HG03159 (cell line): ENCODE measurements around the gene SENP6.
"Not testable (repeated sequence)": the region's sequence is repeated elsewhere in the genome, so short reads cannot be mapped to it uniquely, and the experiment has no call there.

ENCODE experiments used
- ATAC-seq: cut with Tn5 transposase; IDR thresholded peaks from one replicate; pipeline ENCODE4 v1.9.1; 2021; ENCODE audit warnings: mild to moderate bottlenecking, moderate library complexity; ENCODE audit not compliant: unreplicated experiment

SENP6 gene, protein sequence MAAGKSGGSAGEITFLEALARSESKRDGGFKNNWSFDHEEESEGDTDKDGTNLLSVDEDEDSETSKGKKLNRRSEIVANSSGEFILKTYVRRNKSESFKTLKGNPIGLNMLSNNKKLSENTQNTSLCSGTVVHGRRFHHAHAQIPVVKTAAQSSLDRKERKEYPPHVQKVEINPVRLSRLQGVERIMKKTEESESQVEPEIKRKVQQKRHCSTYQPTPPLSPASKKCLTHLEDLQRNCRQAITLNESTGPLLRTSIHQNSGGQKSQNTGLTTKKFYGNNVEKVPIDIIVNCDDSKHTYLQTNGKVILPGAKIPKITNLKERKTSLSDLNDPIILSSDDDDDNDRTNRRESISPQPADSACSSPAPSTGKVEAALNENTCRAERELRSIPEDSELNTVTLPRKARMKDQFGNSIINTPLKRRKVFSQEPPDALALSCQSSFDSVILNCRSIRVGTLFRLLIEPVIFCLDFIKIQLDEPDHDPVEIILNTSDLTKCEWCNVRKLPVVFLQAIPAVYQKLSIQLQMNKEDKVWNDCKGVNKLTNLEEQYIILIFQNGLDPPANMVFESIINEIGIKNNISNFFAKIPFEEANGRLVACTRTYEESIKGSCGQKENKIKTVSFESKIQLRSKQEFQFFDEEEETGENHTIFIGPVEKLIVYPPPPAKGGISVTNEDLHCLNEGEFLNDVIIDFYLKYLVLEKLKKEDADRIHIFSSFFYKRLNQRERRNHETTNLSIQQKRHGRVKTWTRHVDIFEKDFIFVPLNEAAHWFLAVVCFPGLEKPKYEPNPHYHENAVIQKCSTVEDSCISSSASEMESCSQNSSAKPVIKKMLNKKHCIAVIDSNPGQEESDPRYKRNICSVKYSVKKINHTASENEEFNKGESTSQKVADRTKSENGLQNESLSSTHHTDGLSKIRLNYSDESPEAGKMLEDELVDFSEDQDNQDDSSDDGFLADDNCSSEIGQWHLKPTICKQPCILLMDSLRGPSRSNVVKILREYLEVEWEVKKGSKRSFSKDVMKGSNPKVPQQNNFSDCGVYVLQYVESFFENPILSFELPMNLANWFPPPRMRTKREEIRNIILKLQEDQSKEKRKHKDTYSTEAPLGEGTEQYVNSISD

DNA sequence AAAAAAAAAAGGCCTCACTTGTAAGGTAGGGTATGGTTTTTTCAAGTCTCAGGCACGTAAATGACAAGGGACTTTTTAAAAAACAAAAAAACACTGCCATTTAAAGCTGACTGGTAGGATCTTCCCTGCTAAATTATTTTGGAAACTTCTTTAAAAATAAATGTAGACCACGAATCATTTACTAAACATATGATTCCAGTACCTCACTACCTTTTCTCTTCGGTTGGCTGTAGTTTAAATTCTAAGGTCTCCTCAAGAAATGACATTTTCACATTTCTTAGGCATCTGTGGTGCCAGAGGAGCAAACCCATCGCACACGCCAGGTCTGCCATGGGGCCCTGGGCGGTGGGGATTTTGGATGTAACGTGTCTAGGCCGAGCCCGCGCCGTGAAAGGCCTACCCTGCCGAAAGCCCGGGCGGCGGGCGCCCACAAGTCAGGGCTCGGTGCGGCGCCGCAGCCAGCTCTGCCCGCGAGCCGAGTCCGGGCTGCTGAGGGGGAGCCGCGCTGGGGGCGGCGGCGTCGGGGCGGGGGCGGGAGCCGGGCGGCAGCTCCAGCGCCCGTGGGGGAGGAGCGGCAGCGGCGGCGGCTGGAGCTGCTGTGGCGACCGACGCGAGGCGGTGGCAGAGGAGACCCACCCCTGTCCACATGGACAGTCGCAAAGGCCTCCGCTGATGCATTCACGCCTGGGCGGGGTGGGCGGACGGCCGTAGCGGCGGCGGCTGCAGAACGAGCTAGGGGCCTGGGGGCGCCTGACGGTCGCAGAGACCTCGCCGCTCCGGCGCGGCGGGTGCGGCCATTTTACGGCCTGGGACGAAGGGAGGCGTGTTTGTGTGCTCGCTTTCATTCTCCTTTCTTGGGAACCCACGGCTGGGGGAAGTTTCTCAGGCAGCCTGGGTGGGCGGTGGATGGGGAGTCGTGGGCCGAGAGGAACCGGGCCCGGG lies at the start of gene SENP6:
SENP6 (plus strand) TSS at position 577 of the 942 bp plus-strand sequence. CDS start 645 bp downstream, outside the sequence.
- peak; percentile 65 for ATAC-seq

DNA sequence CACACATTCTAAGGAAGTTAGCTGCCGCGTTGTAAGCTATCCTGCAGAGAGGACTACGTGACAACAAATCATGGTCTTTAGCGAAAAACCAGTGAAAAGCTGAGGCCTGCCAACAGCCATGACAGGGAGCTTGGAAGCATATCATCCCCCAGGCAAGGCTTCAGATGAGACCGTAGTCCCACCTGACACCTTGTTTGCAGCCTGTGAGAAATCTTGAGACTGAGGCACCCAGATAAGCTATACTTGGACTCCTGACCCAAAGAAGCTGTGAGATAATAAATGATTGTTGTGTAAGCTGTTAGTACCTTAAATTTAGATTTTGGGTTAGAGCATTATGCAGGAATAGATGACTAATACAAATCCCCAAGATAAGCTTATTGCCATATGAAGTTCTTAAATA lies 45.4 kb upstream of the SENP6 start:
- ATAC-seq, result no peak

DNA sequence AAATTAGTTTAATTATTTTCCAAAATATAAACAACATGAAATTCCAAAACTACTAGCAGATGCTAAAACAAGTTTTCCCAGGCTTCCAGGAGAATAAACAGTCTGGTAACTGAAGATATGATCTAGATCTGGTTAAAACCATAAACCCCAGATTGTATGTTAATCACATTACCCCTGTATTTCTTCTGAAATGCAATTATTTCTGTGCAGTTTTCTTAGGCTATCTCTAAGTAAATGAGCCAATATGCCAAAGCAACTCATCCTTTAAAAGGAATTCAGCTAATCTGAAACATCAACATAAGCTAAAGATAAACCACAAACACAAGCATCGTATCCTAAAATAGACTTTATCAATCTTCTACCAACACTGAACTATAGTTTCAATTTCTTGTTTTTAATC lies 44.6 kb upstream of the SENP6 start:
- no peak for ATAC-seq

DNA sequence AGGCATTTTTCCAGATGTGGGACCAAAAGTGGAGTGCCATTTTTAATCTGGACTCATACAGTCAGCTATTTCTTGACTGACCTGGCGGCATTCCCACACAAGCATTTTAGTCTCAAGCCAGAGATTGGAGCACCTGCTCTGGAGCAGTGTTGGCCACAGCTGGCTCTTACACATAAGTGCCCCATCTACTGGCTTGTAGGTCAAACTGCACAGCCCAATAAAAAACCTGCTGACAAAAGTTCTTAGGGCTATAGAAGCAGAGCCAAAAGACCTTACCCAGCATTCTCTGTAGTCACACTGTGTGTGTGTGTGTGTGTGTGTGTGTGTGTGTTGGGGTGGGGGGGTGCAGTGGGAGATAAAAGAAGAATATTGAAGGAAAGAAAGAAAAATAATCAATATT lies 38.6 kb upstream of the SENP6 start:
- peak; percentile 87 for ATAC-seq

DNA sequence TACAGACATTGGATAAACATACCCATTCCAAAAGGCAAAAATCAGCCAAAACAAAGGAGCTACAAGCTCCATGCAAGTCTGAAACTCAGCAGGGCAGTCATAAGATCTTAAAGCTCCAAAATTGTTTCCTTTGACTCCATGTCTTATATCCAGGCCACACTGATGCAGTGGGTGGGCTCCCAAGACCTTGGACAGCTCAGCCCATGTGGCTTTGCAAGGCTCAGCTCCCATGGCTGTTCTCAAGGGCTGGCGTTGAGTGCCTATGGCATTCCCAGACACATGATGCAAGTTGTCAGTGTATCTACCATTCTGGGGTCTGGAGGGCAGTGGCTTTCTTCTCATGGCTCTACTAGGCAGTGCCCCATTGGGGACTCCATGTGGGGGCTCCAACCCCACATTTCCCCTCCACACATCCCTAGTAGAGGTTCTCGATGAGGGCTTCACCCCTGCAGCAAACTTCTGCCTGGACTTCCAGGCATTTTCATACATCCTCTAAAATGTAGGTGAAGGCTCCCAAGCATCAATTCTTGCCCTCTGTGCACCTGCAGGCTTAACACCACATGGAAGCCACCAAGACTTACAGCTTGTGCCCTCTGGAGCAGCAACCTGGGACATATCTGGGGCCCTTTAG lies 35.4 kb upstream of the SENP6 start:
- ATAC-seq, result no peak

DNA sequence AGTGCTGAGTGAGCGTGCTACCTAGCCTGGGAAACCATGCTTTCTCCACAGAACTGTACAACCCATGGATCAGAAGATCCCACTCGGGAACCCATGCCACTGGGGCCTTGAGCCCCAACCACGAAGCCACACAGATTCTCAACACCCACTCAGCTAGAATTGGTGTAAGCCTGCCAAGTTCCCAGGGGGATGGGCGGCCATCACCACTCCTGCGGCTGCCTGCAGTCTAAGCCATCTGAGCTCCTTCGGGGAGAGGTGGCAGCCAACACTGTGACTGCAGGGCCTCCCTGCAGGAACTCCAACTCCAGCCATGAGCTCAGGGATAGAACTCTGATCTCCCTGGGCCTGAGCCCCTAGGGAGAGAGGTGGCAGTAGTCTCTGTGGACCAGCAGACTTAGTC lies 33.6 kb upstream of the SENP6 start:
- no peak for ATAC-seq

DNA sequence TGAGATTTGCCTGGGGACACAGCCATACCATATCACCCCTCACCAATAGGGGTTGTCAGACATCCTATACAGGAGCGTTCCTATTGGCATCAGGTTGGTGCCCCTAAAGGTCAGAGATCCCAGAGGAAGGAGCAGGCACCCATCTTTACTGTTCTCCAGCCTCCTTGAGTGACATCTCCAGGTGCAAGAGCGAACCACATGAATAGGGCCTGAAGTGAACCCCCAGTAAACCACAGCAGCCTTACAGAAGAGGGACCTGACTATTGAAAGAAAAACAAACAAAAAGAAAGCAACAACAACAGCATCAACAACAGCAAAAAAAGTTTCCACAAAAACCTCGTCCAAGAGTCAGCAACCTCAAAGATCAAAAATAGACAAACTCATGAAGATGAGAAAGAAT lies 32.7 kb upstream of the SENP6 start:
- no peak for ATAC-seq

DNA sequence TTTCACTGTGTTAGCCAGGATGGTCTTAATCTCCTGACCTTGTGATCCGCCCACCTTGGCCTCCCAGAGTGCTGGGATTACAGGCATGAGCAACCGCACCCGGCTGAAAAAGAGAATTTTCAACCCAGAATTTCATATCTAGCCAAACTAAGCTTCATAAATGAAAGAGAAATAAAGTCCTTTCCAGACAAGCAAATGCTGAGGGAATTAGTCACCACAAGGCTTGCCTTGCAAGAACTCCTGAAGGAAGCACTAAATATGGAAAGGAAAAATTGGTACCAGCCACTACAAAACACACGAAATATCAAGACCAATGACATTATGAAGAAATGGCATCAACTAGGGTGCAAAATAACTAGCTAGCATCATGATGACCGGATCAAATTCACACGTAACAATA lies 31.0 kb upstream of the SENP6 start:
- ATAC-seq, result not testable (repeated sequence)

DNA sequence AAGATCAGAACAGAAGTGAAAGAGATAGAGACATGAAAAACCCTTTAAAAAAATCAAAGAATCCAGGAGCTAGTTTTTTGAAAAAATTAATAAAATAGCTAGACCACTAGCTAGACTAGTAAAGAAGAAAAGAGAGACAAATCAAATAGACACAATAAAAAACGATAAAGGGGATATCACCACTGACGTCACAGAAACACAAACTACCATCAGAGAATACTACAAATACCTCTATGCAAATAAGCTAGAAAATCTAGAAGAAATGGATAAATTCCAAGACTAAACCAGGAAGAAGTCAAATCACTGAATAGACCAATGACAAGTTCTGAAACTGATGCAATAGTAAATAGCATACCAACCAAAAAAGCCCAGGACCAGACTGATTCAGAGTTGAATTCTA lies 29.6 kb upstream of the SENP6 start:
- no peak for ATAC-seq

DNA sequence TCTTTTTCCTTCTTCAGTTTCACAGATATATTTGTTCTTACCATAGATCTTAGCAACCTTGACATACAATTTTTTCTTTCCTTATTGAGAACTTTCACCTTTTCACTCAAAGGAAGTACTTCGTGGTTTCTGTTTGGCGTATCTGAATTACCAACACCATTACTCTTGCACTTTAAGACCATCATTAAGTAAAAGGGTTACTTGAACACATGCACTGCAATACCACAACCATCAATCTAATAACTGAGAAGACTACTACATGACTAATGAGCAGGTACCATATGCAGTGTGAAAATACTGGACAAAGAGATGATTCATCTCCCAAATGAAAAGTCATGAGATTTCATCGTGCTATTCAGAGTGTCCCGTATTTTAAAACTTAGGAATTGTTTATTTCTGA lies 21.7 kb upstream of the SENP6 start:
- peak; percentile 74 for ATAC-seq

DNA sequence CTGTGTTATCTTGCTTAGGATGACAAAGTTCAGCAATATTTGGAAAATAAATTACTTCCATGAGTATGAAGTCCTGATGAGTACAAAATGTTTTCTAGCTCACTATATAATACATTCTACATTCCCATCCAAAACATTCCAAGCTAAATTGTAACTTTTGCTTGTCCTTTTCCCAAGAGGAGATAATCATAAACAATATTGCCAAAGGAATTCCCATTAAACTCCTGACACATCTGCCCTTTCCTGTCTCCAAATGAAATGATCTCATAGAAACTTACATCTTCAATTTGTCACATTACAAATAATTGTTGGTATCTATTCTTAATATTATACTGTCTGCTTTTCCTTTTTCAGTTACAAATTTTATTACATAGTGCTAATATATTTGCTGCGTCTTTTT lies 20.4 kb upstream of the SENP6 start:
- ATAC-seq, result no peak

DNA sequence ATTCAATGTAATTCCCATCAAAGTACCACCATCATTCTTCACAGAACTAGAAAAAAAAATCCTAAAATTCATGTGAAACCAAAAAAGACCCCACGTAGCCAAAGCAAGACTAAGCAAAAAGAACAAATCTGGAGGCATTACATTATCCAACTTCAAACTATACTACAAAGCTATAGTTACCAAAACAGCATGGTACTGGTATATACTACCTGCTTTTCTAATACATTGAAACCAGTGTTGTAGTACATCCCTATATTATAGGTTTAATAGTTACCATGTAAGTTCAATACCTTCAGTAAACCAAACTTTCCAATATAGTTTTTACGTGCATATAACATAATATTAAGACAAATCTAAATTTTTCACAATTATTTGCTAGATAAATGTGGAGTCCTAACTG lies 17.1 kb upstream of the SENP6 start:
- not testable (repeated sequence) for ATAC-seq

DNA sequence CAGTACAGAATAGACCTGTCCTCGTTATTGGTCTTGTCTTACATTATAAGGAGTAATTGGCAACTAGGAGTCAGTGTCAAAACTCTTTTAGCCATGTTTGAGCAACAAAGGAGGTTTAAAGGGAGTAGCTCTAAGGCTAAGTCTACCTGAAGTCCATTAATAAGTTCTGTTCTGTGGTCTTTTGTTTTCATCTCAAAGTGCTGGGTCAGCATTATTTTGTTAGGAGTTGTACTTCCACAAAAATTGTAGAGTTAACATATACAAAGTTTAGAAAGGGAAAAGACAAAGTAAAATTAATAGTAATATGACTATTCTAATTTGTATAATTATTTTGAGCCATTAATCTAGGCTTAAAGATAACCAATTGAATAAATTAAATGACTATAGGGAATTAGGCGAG lies 12.7 kb upstream of the SENP6 start:
- ATAC-seq, result no peak

DNA sequence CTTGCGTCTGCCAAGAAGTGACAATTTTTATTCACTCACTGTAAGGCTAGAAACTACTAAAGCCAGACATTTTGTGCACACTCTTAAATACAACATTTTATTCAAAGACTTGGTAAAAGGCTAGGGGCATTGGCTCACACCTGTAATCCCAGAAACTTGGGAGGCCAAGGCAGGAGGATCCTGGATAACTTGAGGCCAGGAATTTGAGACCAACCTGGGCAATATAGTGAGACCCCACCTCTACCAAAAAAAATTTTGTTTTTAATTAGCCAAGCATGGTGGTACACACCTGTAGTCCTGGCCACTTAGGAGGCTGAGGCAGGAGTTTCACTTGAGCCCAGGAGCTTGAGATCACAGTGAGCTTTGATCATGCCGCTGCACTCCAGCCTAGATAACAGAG lies 11.3 kb upstream of the SENP6 start:
- ATAC-seq, result no peak

DNA sequence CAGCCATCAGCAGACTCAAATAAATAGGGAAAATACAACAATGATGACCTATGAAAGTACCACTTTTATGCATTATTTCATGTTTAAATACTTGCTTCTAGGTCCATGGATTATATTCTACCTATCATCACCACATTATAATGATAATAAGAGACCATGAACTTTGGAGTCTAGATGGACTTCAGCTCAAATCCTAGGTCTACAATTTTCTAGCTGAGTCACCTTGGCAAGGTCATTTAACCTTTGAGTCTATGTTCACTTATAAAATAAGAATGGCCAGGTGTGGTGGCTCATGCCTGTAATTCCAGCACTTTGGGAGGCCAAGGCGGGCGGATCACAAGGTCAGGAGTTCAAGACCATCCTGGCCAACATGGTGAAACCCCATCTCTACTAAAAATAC lies 5.3 kb upstream of the SENP6 start:
- not testable (repeated sequence) for ATAC-seq

DNA sequence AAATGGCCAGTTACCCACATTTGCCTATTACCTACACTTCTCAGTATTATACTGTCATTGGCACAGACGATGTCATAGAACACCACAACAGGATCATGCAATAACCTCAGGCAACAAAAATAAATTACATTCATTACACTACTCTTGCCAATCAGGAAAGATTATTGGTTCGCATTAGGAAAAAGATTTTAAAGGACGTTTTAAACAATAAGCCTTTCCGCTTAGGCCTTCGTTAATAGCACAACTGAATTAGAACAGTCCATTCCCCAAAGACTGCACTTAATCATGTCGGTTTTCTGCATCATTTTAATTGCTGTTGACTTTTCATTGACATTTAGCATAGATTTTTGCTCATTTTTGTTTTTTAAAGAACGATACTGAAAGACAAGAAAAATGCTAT lies 912 bp upstream of the SENP6 start:
- no peak for ATAC-seq

DNA sequence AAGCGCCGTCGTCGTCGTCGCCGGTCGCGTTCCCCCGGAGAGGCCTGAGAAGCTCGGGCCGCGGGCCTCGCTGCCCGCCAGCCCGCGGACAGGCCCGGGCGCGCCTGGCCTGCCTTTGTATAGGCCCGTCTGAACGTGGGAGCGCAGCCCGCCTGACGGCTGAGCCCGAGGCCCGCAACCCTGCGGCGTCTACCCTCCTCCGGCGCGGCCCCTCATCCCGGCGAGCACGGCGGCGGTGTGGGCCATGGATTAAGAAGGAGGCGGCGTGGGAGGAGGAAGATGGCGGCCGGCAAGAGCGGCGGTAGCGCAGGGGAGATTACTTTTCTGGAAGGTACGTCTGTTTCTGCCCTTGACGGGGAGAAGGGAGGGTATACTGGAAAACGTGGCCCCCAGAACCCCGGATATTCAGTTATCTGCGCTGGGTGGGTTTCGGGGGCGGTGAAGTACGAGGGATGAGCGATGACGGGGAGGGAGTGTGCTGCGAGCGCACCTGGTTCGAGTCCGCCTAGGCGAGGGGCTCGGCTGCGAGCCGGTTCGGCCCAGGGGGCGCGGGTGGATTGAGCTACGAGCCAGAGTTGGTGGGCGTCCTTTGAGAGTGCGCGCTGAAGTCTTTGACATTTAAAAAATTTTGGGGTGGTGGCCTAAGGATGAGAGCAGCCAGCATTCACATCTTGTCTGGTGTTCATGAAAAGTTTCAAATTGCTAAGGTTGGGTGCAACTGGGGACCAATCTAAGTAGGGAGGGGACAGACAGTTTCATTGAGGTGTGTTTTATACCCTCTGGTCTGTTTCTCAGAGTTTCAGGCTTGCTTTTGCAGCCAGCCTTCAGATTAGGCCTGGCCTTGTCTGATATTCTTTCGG lies 796 bp downstream of the SENP6 start:
- ATAC-seq, result peak; percentile 38

DNA sequence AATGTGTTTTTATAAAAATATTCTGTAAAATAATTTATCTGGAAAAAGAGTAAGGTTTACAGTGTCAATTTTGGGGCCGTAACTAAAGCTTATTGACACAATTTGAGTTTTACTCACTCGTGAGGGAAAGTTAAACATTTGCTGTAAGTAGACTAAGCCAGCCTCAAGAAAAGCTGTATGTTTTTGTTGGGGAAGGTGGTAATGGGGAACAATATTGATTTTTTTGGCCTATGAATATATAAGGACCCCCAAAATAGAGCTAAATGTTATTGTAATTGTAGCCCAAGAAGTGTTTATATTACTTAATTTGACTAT lies 1.4 kb downstream of the SENP6 start:
- ATAC-seq, result no peak

DNA sequence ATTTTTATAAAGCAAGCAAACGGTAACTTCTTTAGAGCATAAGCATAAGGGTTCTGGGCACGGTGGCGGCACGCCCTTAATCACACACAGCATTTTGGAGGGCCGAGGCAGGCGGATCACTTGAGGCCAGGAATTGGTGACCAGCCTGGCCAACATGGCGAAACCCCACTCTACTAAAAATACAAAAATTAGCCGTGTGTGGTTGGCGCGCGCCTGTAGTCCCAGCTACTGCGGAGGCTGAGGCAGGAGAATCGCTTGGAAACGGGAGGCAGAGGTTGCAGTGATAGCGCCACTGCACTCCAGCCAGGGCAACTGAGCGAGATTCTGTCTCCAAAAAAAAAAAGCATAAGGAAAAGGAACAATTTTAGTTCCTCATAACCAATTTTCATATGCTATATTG lies 2.6 kb downstream of the SENP6 start:
- ATAC-seq, result no peak
